Eye (tissue), 1 donor: Measurements from ENCODE around the gene GABRR3.

Experiments
- DNase-seq: peaks from one replicate; pipeline ENCODE4 v3.0.0-alpha.2; 2015

Gene GABRR3

DNA sequence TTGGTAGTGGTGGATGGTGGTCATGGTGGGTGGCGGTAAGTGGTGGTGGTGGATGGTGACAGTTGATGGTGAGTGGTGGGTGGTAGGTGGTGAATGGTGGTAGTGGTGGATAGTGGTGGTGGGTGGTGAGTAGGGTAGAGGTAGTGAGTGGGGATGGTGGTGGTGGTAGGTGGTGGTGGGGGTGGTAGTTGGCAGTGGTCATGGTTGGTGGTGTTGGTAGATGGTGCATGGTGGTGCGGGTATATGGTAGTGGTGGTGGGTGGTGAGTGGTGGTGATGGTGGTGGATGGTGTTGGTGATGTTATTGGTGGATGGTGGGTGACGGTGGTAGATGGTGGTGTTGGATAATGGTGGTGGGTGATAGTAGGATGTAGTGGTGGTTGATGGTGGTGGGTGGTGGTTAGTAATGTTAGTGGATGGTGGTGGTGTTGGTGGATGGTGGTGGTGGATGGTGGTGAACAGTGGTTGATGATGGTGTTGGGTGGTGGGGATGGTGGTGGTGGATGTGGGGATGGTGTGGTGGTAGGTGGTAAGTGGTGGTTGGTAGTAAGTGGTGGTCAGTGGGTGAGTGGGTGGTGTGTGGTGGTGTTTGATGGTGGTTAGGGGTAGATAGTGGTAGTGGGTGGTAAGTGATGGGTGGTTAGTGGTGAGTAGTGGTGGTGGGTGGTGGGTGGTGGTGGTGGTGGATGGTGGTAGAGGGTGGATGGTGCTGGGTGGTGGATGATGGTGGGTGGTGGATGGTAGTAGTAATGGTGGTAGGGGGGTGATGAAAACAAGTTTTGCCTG is 46.1 kb downstream of the GABRR3 start:
- DNase-seq = no peak

DNA sequence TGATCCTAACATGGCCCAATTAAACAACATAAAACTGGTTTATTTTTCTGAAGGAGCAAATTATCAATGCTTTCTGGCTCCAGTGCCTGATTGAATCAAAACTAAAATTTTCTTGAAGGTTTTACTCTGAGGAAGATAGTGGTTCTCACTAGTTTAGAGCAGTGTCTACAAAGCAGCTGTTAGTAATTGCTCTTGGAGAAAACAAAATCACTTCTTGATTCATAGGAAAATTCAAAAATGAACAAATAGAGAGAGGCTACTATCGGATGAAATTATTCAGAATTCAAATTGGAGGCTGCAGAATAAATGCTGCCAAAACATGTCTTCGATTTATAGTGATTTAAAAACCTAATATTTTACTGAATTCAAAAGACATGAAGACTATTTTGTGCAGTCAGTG is 47.8 kb downstream of the GABRR3 start:
- DNase-seq = no peak

DNA sequence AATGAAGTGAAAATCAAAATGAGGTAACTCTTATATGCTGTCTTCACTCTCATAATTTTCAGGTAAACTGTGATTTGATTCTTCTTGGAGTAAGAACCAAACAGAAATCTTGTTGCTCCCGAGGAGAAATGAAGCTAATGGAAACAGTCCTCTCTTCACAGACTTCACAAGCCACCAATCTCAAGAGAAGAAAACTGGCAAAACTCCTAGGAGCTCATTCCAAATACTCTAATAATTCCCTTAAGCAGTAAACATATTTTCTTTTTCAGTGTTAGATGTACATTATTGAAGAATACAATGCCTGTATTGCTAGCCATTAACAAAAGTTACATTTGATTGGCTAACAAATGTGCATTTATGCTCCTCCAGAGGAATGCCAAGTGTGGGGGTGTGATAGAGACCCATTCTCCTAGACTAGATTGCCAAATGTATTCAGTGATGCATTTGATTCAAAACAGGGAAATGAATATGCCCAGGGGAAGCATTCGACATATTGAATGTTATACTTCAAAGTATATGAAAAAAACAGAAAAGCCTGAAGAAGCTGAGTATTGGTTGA is 51.1 kb downstream of the GABRR3 start:
- DNase-seq = peak; percentile 55

DNA sequence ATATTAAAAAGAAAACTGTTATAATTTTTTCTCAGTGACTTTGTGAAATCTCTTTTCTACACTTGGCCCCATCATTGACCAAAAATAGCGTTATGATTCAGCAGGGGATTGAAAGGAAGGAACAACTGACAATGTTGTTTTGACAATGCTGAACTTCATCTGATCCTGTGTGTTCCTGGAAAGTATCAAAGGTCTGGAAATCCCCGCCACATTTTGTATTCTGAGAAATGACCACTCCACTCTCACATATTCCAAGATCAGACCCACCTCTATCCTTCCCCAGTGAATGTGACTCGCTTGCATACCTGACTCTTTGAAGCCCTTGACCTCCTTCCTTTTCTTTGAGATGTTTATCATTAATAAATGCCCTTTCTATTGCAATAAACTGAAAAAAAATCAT is 53.2 kb downstream of the GABRR3 start:
- DNase-seq = no peak

DNA sequence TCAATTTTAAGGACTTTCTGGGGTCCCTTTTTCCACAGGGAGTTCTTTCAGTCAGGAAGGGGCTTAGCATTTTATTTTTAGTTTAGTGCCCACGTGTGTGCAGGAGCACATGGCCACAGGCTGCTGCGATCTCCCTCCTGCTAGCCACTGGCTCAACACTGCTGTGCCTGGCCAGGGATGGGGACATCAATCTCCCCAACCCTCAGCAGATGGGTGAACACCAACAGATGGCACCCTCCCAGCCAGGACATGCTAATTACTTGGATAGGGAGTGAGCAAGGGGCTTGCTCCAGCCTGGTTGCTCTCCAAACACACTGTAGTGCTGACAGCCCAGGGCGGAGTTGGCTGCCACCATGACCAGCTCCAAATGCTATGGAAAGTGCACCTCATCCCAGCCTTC is 55.5 kb downstream of the GABRR3 start:
- peak; percentile 30 for DNase-seq

DNA sequence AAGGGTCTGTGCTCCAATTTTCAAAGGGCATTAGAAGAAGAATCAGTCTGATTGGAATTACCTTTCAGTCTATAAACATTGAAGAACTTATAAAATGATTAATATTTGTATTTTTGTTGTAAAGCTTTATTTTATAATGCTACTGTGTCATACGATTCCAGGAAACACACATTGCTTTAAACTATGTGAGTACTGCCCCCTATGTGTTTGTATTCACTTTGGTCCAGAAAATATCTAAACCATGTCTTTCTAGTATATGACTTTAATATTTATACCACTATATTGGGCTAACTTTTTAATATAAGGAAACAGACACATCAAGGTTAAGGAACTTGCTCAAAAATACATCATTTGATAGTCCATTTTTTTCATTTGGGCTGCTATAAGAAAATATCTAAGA is 59.6 kb downstream of the GABRR3 start:
- DNase-seq = no peak

DNA sequence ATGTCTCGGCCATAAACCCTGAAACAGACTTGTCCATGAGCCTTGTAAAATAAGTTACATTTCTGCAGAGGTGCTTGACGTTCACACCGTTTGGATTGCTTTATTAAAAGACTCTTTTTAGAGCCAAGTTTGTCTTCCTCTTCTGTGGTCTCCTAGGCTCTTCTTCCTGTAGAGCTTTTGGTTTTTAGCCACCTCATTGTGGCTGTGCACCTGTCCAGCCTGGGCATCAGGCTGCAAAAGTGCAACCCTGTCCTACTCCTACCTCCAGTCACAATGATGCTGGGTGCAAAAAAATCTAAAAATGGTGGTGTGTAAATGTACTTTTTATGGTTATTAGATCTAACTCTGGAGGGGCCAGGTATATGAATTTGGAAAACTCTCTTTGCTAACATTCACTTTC is 60.1 kb downstream of the GABRR3 start:
- DNase-seq = no peak

DNA sequence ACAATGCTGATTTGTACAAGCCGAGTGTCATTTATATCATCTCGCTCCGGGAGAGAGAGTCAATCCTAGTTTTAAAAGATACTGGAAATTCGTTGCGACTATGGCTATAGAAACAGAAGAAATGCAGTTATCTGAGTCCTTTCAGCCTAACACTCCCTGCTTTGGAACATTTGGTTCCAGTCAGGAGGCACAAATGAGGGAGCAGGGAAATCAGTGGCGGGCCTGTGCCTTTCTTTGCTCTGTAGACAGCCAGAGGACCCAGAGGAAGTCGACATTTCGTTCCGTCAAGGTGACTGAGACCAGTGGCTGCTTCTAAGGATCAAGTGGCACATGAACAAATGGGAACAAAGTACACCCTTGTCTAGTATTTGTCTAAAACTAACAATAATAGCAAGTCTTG is 62.1 kb downstream of the GABRR3 start:
- DNase-seq = no peak

DNA sequence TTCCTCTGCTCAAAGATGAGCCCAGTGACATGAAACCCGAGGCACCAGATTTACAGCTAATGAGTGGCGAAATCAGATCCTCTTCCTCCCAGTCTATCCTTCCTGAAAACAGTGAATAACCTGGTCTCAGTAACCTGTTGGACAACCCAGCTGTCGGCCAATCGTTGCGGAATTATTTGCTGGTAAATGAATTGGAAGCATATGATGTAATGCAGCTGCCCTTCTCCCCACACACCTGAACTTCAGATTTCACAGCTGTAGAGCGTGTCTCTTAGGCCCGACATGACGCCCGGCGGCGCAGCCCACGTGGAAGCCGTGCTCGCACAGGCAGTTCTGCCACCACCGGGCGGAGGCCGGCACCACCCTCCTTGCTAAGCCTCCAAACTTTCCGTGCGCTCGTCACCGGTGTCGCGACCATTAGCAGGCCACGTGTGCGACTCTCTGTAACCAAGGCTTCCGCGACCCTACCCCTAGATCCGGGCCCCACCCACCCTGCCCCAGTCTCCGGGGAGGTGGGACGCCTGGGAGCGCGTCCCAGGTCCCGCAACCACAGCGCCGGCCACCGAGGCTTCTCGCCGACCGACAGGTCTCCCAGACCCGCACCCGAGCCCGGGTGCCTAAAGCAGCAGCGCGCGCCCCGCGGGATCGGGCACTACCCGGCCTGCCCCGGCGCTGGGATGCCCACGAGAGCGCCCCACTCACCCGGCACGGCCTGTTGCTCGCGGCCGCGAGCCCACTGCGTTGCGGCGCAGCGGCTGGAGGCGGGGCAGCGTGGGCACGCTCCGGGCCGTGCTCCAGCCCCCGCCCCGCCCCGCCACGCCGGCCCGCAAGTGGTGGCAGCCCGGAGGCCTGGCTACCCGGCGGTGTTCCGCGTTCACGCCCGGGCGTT is 63.2 kb downstream of the GABRR3 start, which contains the start of gene RIOX2:
Gene RIOX2, minus strand, starts transcription at position 753 of the 889 bp plus-strand sequence. CDS start 4,838 bp downstream, outside the sequence.
- peak; percentile 82 for DNase-seq

DNA sequence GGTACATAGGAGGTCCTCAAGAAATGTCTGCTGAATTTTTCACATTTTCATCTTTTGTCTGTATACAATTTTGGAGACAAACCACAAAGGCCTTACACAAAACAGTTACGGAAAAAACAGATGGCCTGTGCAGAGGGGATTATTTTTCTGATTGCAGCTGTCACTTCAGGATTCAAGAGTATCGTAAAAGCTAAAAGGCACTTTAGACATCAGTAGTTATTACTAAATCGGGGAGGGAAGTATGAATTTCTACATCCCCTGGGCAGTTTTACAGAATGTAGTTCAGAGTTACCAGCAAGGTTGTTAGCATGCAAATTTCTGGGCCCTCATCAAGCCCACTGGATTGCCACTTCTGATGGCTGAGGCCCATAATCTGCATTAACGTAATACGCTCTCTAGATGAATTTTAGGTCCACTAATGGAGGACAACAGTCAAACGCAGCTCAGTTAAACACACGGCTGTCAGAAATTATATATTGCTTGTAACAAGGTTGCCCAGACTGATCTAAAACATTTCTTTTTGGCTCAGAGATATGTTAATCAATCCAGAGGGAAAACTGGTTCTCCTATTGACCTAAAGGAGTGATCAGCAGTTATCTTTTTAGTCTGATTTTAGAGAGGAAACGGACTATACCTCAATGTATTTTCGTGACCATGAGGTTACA is 64.0 kb downstream of the GABRR3 start:
- DNase-seq = peak; percentile 30

DNA sequence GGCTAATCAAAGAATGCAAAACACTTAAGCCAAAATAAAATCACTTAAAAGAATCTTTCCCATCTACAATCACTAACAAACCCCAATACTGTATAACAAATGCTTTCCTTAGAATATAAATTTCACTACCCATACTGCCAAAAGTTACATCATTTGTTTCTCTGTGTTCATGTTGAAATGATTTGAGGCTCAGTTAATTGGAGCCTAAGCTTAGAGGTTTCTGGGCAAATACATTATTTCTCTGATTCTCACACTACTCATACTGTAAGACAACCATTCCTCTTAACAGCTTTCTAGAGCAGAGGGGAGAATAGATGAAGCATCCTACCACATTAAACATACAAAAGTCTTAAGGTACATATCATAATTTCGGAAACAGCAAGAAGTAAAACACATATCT is 65.0 kb downstream of the GABRR3 start:
- peak; percentile 61 for DNase-seq

DNA sequence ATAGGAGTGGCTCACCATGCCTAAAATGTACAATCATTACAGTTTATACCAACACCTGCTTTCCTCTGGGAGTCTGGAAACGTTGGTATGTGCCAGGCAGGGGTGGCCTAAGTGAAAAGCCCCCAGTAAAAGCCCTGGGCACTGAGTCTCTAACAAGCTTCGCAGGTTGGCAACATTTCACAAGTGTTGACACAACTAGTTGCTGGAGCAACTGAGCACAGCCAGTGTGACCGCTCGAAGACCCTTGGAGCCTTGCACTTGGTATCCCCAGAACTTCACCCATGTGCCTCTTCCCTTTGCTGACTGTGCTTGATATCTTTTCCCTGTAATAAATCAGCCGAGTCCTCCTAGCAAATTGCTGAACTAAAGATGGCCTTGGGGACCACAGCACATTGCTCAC is 65.6 kb downstream of the GABRR3 start:
- DNase-seq = no peak

DNA sequence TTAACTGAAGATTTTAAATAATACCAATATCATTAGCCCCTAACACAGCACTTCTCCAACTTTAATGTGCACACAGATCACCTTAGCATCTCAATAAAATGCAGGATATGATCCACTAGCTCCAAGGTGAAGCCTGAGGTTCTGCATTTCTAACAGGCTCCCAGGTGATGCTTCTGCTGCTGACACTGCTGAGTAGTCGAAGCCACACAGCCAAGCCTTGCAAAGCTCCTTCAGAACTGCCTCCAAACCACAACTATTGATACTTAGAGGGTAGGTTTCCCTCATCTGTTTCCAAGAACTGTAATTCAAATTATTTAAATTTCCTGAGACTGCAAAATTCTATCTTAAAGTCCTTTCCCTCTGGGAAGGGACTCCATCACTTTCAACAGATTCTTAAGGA is 66.7 kb downstream of the GABRR3 start:
- no peak for DNase-seq

DNA sequence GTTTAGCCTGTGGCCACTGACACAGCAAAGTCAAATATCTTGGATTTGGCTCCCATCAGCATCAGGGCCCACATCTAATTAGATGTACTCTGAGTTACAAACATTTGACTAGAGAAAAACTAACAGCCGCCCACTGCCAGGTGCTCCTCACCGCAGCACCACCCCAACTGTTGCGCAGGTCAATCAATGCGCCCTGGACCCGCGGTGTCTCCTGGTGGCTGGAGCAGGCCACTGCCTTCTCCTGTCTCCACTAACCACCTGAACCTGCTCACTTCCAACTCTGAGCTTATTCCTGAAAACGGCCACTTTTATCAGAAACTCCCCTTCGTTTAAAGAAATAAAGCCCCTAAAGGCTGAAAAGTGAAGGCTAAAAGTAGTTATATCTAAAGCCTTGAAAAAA is 67.1 kb downstream of the GABRR3 start:
- DNase-seq = no peak

DNA sequence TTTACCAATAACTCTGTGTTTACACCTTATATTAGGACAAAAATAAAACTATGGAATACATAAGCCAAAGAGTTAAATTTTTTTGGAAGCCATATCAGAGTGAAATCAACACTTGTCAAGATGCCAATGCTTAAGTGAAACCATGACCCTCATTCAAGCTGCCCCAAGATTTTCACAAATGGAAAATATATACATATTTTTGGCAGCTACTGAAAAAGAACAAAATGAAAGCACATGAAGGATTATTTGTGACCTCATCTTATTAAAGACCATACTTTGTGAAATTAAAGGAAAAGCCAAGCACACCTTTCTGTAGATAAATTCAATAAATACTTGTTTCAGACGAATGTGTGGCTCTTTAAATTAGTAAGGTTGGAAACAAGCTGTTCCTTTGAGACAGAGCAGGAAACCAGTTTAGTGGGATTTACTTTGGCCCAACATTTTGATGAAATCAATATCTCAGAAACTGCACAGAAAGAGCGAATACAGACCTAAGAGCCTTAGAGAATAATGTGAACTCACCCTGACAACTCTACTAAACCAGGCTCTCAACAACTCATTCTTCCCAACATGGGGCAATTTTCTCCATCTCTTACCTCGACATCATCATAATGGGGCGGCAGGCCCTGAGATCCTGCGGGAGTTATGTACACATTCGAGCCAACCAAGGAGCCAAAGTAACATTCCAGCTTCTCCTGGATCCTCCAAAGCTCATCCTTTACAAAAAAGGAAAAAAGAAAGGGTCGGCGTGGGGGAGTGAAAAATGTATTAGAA is 73.9 kb downstream of the GABRR3 start:
- peak; percentile 78 for DNase-seq

DNA sequence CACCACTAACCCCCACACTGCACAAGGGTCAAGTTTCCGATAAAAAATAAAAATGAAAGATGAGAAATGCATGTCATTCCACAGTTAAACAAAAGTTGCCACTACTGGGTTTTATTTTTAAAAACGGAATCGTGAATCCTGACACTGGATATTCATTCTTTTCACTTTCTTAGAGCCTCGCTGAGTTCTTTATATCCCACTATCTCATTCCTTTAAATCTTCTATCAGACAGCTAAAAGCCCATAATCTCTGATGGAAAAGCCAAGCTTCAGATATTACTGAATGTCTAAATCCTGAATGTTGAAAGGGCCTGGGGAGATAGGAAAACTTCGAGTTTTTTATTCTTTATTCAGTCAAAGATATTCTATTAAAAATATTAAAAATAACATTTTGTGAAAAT is 74.6 kb downstream of the GABRR3 start:
- DNase-seq = no peak

DNA sequence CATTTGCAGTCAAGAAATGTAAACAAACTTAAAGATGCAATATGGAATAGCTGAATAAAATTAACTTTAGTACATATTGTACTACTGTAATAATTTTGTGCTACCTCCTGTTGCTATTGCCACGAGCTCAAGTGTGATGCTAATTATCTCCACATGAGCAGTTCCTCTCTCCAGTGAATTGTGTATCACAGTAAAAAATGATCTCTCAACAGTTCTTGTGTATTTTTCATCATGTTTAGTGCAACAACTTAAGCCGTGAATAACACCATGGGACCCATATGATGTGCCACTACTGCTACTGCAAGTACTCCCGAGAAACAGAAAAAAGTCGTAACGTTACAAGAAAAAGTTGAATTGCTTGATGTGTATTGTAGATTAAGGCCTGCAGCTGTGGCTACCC is 75.2 kb downstream of the GABRR3 start:
- no peak for DNase-seq

DNA sequence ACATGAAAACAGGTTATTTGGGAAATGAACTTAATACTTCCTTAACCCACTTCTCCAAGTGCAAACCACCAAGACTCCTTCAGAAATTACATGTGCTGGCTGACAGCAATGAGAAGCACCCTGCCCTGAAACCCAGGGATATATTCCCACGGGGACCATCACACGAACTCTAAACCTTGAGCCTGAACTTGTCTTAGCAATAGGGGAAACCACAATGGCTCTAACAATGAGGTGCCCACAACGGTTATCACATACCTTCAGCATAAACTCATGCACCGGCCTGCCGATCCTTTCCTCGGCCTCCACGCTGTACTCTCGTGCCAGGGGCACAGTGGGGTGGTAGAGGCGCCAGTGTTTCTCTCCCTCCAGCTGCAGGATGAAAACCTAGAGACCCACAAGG is 76.3 kb downstream of the GABRR3 start:
- no peak for DNase-seq

DNA sequence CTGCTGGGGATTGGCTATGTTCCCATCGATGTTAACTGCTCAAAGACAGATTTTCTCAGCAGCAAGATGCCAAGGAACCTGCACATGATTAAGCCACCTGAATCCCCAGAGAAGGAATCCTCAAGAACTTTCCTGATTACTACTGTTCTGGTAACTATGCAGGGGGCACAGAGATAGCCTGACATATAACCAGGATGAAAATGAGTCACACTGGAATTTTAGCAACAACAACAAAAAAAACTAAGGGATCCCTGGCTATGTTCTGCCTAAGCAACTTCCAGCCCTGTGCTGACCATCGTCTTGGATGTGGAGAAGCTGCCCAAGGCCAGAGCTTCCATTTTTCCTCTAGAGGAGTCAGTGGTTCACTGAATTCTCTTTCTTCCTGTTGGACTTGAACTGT is 76.7 kb downstream of the GABRR3 start:
- DNase-seq = no peak

DNA sequence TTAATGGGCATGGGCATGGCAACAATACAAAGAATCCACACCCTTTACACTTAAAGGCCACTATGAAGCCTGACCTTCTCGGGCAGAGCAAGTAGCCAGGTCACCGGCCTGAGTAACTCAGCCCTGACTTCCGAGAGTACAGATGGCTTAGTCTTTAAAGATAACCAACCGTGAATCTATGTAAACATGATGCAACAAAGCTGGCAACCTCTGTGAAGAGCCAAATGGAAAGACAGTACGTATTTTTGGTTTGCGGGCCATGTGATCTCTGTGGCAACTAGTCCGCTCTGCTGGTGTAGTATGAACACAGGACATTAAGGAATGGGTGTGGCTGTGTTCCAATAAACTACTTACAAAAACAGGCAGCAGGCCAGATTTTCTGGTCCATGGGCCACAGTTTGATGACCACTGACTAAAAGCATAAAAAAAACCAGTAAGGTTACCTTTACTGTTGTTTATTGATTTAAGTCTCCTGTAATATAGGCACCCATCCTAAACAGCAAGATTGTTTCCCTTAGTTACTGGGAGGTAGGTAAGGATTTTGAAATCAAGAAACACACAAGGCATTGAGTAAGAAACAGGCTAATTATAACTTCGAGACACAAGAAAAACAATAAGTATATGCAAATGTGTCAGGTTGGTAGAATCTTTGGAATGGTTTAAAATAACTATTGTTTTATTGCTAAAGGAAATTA is 77.4 kb downstream of the GABRR3 start:
- no peak for DNase-seq

DNA sequence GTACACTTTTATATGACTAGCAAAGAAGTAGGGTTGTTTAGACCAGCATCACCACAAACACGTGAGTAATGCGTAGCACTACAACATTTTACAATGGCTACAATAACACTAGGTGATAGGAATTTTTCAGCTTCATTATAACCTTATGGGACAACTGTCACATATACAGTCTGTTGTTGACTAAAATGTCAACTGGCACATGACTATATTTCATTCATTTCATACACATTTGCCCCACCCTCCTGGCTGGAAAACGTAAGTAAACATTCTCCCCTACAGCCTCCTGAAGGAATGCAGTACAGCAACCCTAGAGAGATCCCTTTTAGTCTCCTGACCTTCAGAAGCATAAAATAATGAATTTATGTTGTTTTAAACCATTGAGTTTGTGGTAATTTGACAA is 79.1 kb downstream of the GABRR3 start:
- DNase-seq = no peak
